Stimulated activated CD8-positive, alpha-beta memory T cell treated with anti-CD3 and anti-CD28 coated beads, Interleukin-7, amount 100 ng/mL, for 4 hours (primary cell): ENCODE results near the gene TMEM44.

Experiments
- DNase-seq, 2 donors: peaks; one replicate each; pipeline ENCODE4 v3.0.0-alpha.2; 2020; ENCODE audit warnings: low read depth in 2 of 2

The TMEM44 gene

GRCh38 chr3:194577986-194578905 is 55.0 kb downstream of the TMEM44 start:
- peak; percentile 35 to 43 for DNase-seq

DNA sequence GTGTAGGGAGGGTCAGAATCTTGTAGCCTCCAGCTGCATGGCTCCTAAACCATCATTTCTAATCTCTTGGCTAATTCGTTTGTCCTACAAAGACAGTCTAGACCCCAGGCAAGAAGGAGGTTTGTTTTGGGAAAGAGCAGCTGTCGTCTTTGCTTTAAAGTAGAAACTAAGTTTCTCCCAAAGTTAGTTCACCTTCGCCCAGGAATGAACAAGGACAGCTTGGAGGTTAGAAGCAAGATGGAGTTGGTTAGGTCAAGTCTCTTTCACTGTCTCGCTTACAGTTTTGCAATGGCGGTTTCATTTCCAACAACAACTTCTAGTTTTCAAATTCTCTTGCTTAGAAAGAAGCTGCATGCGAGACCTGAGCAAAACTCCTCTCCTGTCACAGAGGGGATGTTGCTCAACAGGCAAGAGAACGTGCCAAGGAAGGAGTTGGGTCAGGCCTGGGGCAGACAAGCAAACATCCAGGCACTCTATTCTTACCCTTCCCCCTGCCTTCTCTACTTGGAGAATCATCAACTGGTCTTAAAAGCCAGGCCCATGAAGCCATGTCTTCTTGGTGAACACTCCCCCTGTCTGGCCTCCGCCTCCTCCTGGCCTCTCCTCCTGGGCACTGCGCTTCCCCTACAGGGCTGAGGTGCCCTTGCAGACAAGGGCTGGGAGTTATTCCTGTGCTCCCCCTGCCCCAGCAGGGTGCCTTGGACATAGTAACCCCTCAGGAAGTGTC is 57.6 kb downstream of the TMEM44 start:
- no peak for DNase-seq

DNA sequence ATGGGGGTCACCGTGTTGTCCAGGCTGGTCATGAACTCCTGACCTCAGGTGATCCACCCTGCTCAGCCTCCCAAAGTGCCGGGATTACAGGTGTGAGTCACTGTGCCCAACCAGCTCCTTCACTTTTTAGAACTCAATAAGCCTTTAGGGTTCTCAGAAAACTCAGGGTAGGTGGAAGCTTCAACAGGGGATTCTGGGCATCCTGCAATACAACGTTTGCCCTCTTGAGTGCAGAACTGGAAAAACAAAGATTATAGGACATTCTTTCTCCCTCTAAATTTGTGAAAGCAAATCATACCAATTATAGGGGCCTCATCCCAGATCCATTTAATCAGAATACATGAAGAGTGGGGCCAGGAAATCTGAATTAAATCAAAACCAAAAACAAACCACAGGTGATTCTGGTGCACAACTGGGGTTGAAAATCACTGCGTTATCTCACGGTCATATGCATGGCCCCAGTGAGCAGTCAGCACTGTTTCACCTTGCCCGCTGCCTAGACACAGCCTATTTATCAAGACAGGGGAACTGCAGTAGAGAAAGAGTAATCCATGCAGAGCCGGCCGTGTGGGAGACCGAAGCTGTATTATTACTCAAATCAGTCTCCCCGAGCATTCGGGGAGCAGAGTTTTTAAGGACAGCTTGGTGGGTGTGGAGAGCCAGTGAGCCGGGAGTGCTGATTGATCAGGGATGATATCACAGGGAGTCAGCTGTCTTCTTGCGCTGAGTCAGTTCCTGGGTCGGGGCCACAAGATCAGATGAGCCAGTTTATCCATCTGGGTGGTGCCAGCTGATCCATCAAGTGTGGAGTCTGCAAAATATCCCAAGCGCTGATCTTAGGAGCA is 58.4 kb downstream of the TMEM44 start:
- DNase-seq = no peak

DNA sequence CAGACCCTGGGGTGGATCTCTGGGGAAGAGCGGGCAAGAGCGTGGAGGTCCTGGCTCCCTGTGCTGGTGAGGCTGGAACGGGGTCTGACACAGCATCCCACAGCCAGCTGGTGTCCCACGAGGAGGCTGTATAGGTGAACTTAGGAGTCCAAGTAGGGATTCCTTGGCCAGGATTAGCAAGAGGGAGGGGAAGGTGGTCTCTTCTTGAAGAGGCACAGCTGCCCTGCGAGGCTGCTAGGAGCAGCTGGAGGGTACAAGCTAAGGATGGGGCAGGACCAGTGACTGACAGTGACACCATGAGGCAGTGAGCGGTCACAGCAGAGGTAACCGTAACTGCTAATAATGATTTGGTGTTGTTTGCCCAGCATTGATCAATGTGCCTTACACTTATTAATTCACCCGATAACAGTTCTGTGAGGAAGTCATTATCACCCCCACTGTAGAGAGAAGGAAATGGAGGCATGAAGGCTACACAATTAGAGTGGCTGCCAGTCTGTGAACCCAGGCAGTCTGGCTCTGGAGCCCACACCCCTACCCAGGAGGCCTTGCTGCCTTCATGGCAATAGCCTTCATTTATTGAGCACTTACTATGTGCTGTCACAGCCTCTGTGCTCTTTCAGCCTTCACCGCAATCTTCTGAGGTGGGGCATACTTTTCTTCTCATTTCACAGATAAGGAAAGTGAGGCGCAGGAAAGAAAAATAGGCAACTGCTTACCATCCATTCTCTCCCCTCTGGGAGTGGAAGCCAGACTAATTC is 59.4 kb downstream of the TMEM44 start:
- peak in 1 of 2 donors; percentile 10 for DNase-seq

- no peak for DNase-seq
Observed at GRCh38 chr3:194572944-194573491, 60.2 kb downstream of the TMEM44 start.

- DNase-seq = no peak
Observed at GRCh38 chr3:194572143-194572789, 61.0 kb downstream of the TMEM44 start.

DNA sequence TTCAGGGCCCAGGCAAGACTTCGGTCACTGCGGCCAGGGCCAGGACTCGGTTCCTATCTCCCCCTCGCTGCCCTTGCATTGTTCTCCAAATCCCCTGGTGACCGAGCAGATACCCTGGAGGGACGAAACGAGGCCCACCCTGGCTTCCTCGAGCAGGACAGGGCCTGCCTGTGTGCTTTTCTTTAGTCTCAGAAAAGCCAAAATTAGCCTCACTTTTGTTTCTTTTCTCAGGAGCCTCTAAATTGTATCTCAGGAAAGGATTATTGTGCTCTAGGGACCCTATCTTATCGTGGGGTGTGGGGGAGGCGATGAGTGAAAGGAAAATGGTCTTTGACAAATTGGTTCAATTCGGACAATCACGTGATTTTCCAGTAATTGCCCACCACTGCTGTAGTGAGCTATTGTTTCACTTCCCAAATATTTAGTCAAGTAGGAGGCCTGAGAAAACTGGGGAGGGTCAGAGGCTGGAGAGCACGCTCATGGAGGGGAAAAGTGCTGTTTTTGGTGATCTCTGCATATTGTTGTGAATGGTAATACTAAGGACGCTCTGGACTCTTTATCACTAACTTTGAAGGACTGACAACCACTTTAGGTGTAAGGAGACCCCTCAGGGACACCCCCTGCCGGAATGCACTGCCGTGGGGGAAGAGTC is 61.6 kb downstream of the TMEM44 start:
- DNase-seq = no peak

DNA sequence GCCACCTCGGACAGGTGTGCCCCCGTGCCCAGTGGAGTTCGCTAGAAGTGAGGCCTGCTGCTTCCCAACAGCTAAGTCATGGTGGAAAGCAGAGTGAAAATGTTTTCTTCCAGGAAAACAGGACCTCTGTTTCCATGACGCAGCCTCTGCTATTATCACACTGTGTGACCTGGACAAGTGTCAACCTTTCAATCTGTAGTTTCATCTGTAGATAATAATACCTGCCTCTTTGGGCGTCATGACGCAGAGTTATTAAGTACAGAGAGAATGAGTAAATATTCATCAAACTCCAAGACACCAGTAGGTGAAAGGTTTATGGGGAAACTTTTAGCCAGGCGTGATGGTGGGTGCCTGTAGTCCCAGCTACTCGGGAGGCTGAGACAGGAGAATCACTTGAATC is 62.3 kb downstream of the TMEM44 start:
- DNase-seq = no peak

DNA sequence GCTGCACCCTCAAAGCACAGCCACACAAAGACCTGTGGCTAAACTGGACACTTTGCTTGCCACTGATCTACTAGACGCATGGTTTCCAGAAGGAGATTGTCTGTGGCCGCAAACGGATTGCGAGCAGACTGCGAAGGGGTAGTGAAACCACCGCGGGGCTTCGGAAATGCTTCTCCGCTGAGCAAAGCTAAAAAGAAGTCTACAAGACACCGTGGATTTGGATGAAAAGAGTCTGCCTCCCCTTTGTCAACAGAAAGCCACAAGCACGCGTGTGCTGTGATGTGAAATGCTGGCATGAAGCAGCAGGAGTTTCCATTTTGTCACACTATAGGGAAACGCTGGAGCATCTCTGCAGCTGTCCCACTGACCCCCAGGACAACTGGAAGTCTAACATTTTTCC is 63.0 kb downstream of the TMEM44 start:
- DNase-seq = no peak

- DNase-seq = no peak
Observed at GRCh38 chr3:194569252-194569651, 64.0 kb downstream of the TMEM44 start.

DNA sequence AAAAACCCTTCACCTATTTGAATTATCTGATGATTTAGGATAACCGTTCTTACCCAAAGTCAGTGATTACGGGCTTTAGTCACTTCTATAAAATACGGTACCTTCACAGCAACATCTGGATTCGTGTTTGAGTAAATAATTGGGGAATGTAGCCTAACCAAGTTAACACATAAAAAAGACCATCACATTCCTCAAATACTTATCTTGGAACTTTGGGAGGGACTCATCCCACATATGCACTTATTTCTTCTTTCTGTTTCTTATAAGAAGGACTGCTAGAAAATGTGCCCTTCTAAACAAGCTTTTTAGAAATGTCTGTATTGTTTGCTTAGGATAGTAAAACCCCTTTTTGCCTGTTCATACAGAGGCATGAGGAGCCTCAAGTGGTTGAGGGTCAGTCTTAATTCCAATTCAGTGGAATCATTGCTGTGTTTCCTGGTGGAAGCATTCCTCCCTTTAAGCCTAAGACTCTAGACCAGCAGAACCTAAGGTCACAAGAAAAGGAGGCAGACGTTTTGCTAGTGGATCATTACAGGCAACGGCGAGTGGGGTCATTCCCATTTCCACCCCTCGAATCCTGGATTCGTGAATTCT is 67.5 kb downstream of the TMEM44 start:
- no peak for DNase-seq

DNA sequence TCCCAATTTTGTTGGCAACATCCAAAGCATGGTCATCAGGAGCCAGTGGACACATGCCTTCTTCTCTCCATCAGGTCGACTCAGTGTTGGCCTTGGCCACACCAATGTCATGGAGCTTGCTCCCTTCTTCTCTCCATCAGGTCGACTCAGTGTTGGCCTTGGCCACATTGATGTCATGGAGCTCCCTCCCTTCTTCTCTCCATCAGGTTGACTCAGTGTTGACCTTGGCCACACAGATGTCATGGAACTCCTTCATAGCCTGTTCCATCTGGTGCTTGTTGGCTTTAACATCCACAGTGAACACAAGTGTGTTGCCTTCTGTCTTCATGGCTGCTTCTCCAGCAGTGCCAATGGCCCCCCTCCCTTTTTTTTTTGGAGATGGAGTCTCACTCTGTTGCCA is 70.2 kb downstream of the TMEM44 start:
- DNase-seq = no peak

DNA sequence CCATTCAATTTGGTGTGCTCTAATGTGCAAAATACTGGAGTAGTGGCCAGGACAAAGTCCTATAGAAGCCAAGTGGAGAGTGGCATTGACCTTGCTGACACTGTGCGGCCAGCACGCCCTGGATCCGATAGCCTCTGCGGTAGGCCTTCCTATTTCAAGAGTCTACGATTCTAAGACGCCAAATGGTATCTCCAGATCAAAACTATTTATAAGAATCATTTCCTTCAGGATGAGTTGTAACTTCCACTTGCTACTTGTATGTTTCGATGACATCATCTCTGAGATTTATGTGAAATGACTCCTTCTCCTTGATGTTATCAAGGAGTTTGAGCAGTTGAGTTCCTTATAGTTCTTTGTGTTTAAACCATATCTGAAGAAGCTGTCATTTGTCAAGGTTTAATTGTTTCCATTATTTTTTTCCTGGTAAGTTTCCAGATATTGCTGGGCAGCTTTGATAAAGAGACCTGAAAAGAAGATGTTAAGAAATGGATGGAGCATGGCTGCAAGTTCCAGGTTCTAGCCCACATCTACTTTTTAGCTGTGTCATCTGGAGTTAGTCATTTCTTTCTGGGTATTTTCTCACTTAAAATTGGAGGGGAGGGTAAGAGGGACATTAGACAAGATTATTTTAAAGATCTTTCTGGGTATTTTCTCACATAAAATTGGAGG is 71.8 kb downstream of the TMEM44 start:
- no peak for DNase-seq

DNA sequence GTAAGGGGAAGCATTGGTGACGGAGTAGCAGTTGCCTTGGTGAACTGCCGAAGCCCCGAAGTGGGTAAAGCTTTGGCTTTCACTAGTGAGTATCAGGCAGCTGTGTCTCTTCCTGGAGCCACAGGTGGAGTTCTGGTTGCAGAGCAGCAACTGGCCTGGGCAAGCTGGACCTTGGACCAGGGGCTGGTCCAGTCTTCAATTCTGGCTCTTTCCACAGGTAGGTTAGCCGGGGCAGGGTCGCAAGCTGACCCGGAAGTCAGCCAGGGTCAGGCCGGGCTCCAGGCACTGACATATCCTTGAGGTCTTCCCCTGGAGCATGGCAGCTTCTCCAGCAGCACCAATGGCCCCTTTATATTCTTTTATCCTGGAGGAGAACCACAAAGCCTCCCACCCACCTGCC is 73.2 kb downstream of the TMEM44 start:
- no peak for DNase-seq

- DNase-seq = no peak
Observed at GRCh38 chr3:194559530-194559929, 73.7 kb downstream of the TMEM44 start.

GRCh38 chr3:194556086-194557056 is 76.8 kb downstream of the TMEM44 start:
- DNase-seq = no peak

- no peak for DNase-seq
Observed at GRCh38 chr3:194555175-194556062, 77.8 kb downstream of the TMEM44 start.
